Neuronal stem cell (in vitro differentiated cells): ENCODE data around the gene MIF4GD.

Source experiments
- DNase-seq: peaks from one replicate; pipeline ENCODE4 v3.0.0-alpha.2; 2013; ENCODE audit warnings: low spot score
- H2AFZ ChIP-seq: one replicate; pipeline ENCODE4 v1.6.1; 2013; ENCODE audit warnings: mild to moderate bottlenecking, low read length, inconsistent platforms
- H2AK5ac ChIP-seq: 2 replicates; pipeline ENCODE4 v1.6.1; 2013; ENCODE audit warnings: low read depth, mild to moderate bottlenecking, inconsistent platforms, low read length, moderate library complexity, mixed read lengths
- H2BK120ac ChIP-seq: 2 replicates; pipeline ENCODE4 v1.6.1; 2013; ENCODE audit warnings: low read depth, mild to moderate bottlenecking, inconsistent platforms, low read length, moderate library complexity, mixed read lengths
- H2BK12ac ChIP-seq: one replicate; pipeline ENCODE4 v1.6.1; 2013; ENCODE audit warnings: low read length, inconsistent platforms
- H2BK15ac ChIP-seq: 2 replicates; pipeline ENCODE4 v1.6.1; 2013; ENCODE audit warnings: mild to moderate bottlenecking, low read length, inconsistent platforms, mixed read lengths
- H2BK5ac ChIP-seq: one replicate; pipeline ENCODE4 v1.6.1; 2013; ENCODE audit warnings: inconsistent platforms, mild to moderate bottlenecking, low read length, moderate library complexity
- H3K14ac ChIP-seq: one replicate; pipeline ENCODE4 v1.6.1; 2013; ENCODE audit warnings: low read length, inconsistent platforms
- H3K18ac ChIP-seq: 2 replicates; pipeline ENCODE4 v1.6.1; 2013; ENCODE audit warnings: low read length, inconsistent platforms
- H3K23ac ChIP-seq: 2 replicates; pipeline ENCODE4 v1.6.1; 2013; ENCODE audit warnings: low read depth, mild to moderate bottlenecking, mixed read lengths, low read length, inconsistent platforms; ENCODE audit not compliant: poor library complexity
- H3K27ac ChIP-seq: replicated peaks from 3 replicates; pipeline ENCODE4 v1.5.1; 2013; ENCODE audit warnings: low read length, inconsistent platforms
- H3K27me3 ChIP-seq, 3 experiments: 2 replicates each; pipeline ENCODE4 v1.6.1; 2013; ENCODE audit warnings: low read length in 3 of 3, mild to moderate bottlenecking in 2 of 3, inconsistent platforms in 1 of 3, low read depth in 1 of 3, mixed read lengths in 1 of 3, moderate library complexity in 1 of 3; ENCODE audit not compliant: control insufficient read depth in 3 of 3, insufficient read depth in 3 of 3
- H3K36me3 ChIP-seq, 2 donors: replicated peaks in 1 of 2; 2 replicates each; pipeline ENCODE4 v1.6.1; 2013; ENCODE audit warnings: low read length in 2 of 2; ENCODE audit not compliant: control insufficient read depth in 2 of 2, insufficient read depth in 2 of 2
- H3K4ac ChIP-seq: 2 replicates; pipeline ENCODE4 v1.6.1; 2013; ENCODE audit warnings: inconsistent platforms, mild to moderate bottlenecking, low read length, moderate library complexity
- H3K4me1 ChIP-seq, 2 donors: 1 replicate in 1 of 2; 2 replicates in 1 of 2; pipeline ENCODE4 v1.6.1; 2013; ENCODE audit warnings: low read length in 2 of 2, low read depth in 1 of 2; ENCODE audit not compliant: control insufficient read depth in 2 of 2, insufficient read depth in 1 of 2
- H3K4me2 ChIP-seq: one replicate; pipeline ENCODE4 v1.6.1; 2013; ENCODE audit warnings: mild to moderate bottlenecking, low read length, inconsistent platforms; ENCODE audit not compliant: insufficient read depth, poor library complexity, severe bottlenecking
- H3K4me3 ChIP-seq, 2 donors: 2 replicates each; pipeline ENCODE4 v1.5.1; 2013; ENCODE audit warnings: low read length in 2 of 2, mild to moderate bottlenecking in 2 of 2, inconsistent platforms in 1 of 2, moderate library complexity in 1 of 2
- H3K79me1 ChIP-seq: one replicate; pipeline ENCODE4 v1.6.1; 2013; ENCODE audit warnings: low read depth, mild to moderate bottlenecking, inconsistent platforms, low read length, moderate library complexity
- H3K9ac ChIP-seq: one replicate; pipeline ENCODE4 v1.6.1; 2013; ENCODE audit warnings: mild to moderate bottlenecking, low read depth, low read length, inconsistent platforms; ENCODE audit not compliant: poor library complexity
- H3K9me3 ChIP-seq, 2 donors: replicated peaks in 1 of 2; 2 replicates each; pipeline versions ENCODE3 to v1.6.1; 2013; ENCODE audit warnings: low read length in 2 of 2, mild to moderate bottlenecking in 2 of 2, inconsistent platforms in 1 of 2, low read depth in 1 of 2, mixed read lengths in 1 of 2, moderate library complexity in 1 of 2; ENCODE audit not compliant: control insufficient read depth in 2 of 2, insufficient read depth in 1 of 2
- H4K8ac ChIP-seq: one replicate; pipeline ENCODE4 v1.6.1; 2013; ENCODE audit warnings: low read depth, mild to moderate bottlenecking, inconsistent platforms, low read length, moderate library complexity
- H4K91ac ChIP-seq: one replicate; pipeline ENCODE4 v1.6.1; 2013; ENCODE audit warnings: low read length, low read depth, mild to moderate bottlenecking, inconsistent platforms; ENCODE audit not compliant: poor library complexity
- whole genome bisulfite sequencing, 2 donors: extraction: QIAGEN DNeasy Blood & Tissue Kit; methylation state at CpG; one replicate each; pipeline ENCODE4 v1.1.7; 2013; ENCODE audit warnings: missing lambda C conversion rate in 2 of 2, mixed read lengths in 1 of 2; ENCODE audit not compliant: insufficient read length in 2 of 2, insufficient replicate concordance in 1 of 2; ENCODE audit errors: extremely low coverage in 2 of 2; 5-methylcytosine and 5-hydroxymethylcytosine counted together

Gene MIF4GD

GRCh38 chr17:75273977-75274708 lies 3.1 kb upstream of the MIF4GD start:
- Histone ChIP-seq H3K14ac (no peak overlapping the region), H2BK120ac (no peak overlapping the region), H3K4me1 (peaks cover 3 to 4% of the 10 kb centered on the region in 2 donors), H3K27ac (no peak overlapping the region), H3K79me1 (peaks cover 2% of the 10 kb centered on the region), H3K27me3 (no peaks in the 10 kb centered on the region), H4K91ac (no peak overlapping the region), H4K8ac (no peak overlapping the region), H2AFZ (no peak overlapping the region), H3K4me2 (no peak overlapping the region), H3K36me3 (peaks cover 14 to 23% of the 10 kb centered on the region in 2 donors), H2BK15ac (no peak overlapping the region), H3K4me3 (no peak overlapping the region), H2BK5ac (peak overlapping the region; percentile 53), H3K9me3 (no peaks in the 10 kb centered on the region), H3K4ac (no peak overlapping the region), H2AK5ac (no peak overlapping the region), H3K18ac (no peak overlapping the region), H2BK12ac (no peak overlapping the region), H3K23ac (no peak overlapping the region), H3K9ac (peak overlapping the region; percentile 44)
- DNase-seq: no peak
- no CpG with 5 or more reads among the region's 7 CpGs for WGBS, 2 donors

DNA sequence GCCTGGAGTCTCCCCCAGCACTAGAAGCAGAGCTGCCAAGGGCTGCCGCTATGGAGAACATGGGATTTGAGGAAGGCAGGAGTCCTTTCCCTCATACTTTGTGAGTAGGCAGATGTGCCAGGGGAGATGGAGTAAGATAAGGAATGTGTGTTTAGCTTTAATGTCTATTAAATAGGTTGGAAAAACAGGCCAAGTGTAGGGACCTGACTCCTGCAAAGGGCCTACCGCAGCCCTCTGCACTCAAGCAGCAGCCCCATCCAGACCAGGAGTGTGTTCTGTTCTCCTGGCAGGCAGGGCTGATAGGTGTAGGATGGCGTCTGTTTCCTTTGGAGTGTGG lies 1.8 kb upstream of the MIF4GD start:
- Histone ChIP-seq H3K9ac (peak overlapping the region; percentile 45), H2AK5ac (no peak overlapping the region), H3K4ac (no peak overlapping the region), H3K23ac (no peak overlapping the region), H3K9me3 (no peaks in the 10 kb centered on the region), H2BK15ac (no peak overlapping the region), H3K4me2 (no peak overlapping the region), H3K4me3 (peak overlapping the region in 1 of 2 donors; percentile 95), H3K14ac (no peak overlapping the region), H2AFZ (no peak overlapping the region), H2BK5ac (no peak overlapping the region), H4K8ac (no peak overlapping the region), H3K27me3 (no peaks in the 10 kb centered on the region), H3K18ac (no peak overlapping the region), H3K4me1 (peaks cover 3 to 4% of the 10 kb centered on the region in 2 donors), H3K36me3 (peaks cover 12 to 23% of the 10 kb centered on the region in 2 donors), H2BK12ac (no peak overlapping the region), H3K79me1 (peaks cover 4% of the 10 kb centered on the region), H4K91ac (no peak overlapping the region), H3K27ac (no peak overlapping the region), H2BK120ac (no peak overlapping the region)
- no peak for DNase-seq
- WGBS, 2 donors: no CpG with 5 or more reads among the region's 3 CpGs

DNA sequence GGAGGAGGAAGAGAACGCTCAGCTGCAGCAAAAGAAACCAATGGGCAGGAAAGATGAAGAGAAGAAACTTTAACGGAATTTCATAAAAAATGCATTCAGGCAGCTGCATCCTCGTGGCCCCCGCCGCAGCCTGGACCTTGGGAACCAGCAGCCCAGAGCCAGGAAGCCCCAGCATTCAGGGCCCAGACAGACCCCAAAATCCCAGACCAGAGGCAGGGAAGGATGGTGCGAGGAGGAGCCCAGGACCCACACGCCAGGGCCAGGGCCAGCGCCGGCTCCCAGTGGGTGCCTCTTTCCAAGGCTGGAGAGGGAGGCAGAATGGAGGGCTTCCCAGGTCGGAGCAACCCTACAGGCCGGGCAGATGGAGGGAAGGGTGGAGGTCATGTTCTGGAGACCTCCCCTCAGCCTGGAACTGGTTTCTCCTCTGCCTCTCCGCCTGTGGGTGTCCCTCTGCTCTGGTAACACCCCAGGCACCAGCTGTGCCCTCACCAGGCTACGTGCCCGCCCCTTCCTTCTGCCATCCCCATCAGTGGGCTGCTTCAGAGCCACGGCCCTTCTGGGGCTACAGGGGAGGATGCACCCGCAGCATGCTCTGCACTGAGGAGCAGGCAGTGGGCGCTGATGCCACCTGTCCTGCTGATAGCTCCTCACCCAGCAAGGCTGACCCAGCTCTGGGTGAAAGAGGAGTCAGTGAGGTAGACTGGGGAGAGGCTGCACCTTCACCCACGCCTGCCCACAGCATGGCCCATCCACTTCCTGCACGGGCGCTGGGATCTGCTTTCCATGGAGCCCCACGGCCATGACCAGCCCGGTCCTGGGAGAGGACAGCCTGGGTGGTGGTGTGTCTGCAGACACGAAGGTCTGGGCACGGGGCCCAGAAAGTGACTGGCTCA lies 1.2 kb upstream of the MIF4GD start:
- peaks cover 12 to 28% of the 10 kb centered on the region in 2 donors for H3K36me3 ChIP-seq
- H3K14ac ChIP-seq: no peak overlapping the region
- no peak overlapping the region for H2BK5ac ChIP-seq
- H2BK15ac ChIP-seq: no peak overlapping the region
- H3K4me3 ChIP-seq: peak overlapping the region; percentile 95
- DNase-seq: no peak
- H2BK12ac ChIP-seq: no peak overlapping the region
- H2AK5ac ChIP-seq: peak overlapping the region; percentile 90
- no peaks in the 10 kb centered on the region for H3K9me3 ChIP-seq
- no peak overlapping the region for H4K8ac ChIP-seq
- H3K4me1 ChIP-seq: peaks cover 3 to 4% of the 10 kb centered on the region in 2 donors
- no CpG with 5 or more reads among the region's 24 CpGs for WGBS, 2 donors
- peak overlapping the region; percentile 95 for H3K4me2 ChIP-seq
- H3K27me3 ChIP-seq: no peaks in the 10 kb centered on the region
- H3K4ac ChIP-seq: no peak overlapping the region
- H2AFZ ChIP-seq: peak overlapping the region; percentile 99
- peak overlapping the region; percentile 60 for H3K23ac ChIP-seq
- peak overlapping the region; percentile 8 for H3K18ac ChIP-seq
- peak overlapping the region; percentile 82 for H3K9ac ChIP-seq
- H4K91ac ChIP-seq: no peak overlapping the region
- peaks cover 4% of the 10 kb centered on the region for H3K79me1 ChIP-seq
- H3K27ac ChIP-seq: no peak overlapping the region
- no peak overlapping the region for H2BK120ac ChIP-seq
